HG02885 (cell line): Measurements from ENCODE around the gene PPP1R15A.
"Not testable (repeated sequence)": the region's sequence is repeated elsewhere in the genome, so short reads cannot be mapped to it uniquely, and the experiment has no call there.

ENCODE experiments used
- ATAC-seq: cut with Tn5 transposase; IDR thresholded peaks from one replicate; pipeline ENCODE4 v1.9.1; 2021; ENCODE audit warnings: mild to moderate bottlenecking; ENCODE audit not compliant: unreplicated experiment, poor library complexity

PPP1R15A gene

DNA sequence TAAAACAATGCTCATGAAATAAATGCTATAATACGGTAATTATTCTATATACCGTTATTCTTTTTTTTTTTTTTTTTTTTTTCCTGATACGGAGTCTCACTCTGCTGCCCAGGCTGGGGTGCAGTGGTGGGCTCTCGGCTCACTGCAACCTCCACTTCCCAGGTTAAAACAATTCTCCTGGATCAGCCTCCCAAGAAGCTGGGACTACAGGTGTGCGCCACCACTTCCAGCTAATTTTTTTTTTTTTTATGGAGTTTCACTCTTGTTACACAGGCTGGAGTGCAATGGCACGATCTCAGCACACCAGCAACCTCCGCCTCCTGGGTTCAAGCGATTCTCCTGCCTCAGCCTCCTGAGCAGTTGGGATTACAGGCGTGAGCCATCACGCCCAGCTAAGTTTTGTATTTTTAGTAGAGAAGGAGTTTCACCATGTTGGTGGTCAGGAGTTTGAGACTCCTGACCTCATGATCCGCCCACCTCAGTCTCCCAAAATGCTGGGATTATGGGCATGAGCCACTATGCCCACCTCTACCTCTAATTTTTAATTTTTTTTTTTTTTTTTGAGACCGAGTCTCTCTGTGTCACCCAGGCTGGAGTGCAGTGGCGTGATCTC lies 6.9 kb downstream of the PPP1R15A start:
- no peak for ATAC-seq

DNA sequence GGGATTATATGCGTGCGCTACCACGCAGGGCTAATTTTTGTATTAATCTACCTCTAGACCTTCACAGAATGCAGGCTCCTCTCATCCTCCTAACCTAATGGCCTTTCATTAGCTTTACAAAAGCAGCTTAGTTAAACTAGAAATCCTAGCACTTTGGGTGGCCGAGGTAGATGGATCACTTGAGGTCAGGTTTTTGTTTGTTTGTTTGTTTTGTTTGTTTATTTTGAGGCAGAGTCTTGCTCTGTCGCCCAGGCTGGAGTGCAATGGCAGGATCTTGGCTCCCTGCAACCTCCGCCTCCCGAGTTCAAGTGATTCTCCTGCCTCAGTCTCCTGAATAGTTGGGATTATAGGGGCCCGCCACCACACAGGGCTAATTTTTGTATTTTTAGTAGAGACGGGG lies 7.5 kb downstream of the PPP1R15A start:
- ATAC-seq, result not testable (repeated sequence)

DNA sequence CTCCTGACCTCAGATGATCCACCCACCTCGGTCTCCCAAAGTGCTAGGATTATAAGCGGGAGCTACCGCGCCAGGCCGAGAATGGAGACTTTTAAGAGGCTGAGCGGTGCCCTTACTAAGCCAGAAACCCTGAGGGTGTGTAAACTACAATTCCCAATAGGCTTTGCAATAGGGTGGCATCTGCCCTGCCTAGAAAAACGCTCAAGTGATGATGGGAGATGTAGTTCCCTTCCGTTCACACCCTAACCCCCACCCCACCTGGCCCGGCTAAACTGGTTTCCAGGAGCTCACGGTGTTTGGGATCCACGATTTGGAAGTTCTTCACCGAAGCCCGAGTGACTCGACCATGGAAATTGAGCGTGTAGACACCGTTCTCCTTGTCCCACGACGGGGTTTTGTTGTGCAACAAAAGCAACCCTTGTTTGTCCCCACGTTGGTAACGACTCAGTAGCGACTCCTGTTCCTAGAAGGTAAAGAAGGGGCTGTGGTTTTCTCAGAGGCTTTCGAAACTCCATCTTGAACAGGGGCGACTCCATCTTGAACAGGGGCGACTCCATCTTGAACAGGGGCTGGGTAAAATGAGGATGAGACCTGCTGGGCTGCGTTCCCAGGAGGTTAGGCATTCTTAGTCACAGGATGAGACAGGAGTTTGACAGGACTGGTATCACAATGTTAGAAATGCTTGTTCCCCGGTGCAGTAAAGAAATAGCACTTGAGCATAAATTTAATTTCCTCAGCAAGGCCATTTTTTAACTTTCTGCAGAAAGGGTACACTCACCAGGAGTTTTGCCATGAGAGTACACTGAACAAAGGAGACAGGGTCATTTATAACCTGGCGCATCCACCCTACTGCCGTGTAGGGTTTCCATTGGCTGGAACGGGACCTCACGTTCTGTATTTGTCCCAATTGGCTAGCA lies 9.8 kb downstream of the PPP1R15A start:
- no peak for ATAC-seq

DNA sequence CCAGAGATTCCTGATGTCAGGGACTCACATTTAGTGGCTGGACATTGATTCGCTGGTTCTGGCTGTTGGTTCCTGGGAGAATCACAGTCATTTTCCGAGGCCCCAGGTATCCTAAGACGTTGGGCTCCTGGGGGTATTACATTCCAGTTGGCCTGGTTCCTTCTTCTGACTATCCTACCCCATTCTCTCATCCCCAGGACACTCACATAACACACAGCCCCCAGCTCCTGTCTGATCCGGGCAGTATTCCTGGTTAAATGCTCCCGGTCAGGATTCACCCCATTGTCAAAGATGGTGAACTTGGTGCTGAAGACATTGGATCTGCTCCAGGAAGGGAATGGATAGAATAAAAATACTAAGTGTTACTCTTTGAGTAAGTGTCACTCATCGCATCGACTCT lies 11.5 kb downstream of the PPP1R15A start:
- no peak for ATAC-seq

DNA sequence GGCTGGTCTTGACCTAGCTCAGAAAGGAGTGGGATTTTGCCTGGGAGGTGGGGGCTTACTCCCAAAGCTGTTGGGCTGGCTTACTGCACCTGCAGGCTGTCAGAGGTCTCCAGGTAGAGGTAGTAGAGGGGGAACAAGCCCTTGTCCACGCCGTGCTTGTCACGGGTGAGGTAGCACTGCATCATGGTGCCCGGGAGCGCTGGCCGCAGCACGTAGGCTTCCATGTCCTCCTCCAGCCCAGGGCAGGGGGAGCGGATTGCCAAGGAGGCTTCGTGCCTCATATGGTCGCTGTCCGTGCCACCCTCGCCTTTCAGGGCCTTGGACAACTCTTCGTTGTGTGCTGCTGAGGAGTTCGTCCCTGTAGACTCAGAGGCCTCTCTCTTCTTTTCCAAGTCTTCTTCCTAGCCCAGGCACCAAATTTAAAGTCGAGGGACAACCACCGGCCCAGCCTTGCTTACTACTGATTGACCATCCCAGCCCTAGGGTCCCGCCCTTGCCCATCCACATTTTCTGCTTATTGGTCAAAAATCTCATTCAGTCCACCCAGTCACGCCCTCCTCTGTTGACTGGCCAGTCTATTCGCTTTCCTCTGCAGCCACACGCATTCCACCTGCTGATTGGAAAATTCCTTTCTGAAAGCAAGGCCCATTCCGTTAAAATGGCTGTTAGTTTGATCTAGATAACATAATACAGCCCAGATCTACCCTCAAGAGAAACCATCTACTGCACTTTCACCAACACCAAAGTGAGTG lies 15.8 kb downstream of the PPP1R15A start:
- ATAC-seq, result no peak

DNA sequence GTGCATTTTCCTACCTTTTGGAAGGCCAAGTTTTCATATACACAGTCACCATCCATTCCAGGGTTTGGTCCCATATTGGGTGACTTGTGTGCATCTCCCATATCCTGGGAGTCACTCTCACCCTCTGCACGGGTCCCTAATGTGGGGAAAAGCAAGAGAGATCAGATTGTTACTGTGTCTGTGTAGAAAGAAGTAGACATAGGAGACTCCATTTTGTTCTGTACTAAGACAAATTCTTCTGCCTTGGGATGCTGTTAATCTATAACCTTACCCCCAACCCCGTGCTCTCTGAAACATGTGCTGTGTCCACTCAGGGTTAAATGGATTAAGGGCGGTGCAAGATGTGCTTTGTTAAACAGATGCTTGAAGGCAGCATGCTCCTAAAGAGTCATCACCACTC lies 17.3 kb downstream of the PPP1R15A start:
- not testable (repeated sequence) for ATAC-seq

DNA sequence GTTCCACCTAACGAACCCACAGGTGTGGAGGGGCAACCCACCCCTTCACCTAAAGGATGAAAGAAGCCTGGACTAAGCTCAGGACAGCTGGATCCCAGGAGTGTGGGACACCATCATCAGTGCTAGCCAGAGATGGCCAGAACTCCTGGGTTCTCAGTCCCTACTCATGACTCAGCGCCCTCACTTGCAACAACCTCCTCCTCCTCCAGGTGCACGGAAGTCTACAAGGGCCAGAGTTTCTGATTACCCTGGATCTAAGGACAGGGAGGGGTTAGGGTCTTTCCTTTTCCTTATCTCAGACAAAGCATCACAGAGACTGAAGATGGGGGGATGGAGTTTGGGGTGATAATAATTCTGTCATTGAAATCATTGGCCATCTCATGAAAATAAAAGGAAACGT lies 18.3 kb downstream of the PPP1R15A start:
- ATAC-seq, result no peak

DNA sequence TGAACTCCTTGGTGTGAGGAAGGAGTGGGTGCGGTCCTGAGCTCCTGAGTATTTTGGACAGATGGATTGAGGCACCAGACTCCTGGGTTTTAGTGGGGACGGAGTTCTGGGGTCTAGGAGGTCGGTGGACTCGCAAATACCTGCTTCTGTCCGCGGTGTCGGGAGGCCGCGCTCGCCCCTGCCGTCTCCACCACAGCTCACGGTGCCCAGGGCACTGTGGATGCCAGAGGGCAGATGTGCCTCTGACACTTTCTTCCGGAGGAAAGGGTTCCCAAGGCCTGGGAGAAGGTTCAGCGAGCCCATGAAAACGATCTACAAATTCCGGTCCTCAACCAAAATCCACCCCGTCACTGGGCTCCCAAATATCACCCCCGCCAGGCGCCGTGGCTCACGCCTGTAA lies 23.0 kb downstream of the PPP1R15A start:
- ATAC-seq, result no peak

DNA sequence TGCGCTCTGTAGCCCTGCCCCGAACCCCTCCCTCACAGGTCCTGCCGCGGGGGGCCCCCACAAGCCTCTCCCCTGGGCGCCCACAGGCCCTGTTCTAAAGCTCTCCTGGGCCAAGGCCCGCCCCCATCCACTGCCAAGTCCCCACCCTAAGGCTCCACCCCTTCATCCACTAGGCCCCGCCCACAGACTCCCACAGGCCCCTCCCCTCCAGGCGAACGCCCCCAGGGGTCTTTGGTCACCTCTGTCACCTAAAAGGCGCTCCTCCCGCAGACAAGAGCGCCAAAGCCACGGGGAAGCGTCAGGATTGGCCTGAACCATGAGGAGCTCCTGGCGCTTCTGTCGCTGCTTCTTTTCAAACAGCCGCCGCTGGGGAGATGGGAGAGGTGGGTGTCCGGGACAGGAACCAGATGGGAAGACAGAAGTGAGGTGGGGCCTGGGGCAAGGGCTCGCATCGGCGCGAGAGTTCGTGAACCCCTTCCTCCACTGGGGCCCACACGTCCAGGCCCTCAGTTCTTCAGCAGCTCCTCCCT lies 24.0 kb downstream of the PPP1R15A start:
- ATAC-seq, result no peak

DNA sequence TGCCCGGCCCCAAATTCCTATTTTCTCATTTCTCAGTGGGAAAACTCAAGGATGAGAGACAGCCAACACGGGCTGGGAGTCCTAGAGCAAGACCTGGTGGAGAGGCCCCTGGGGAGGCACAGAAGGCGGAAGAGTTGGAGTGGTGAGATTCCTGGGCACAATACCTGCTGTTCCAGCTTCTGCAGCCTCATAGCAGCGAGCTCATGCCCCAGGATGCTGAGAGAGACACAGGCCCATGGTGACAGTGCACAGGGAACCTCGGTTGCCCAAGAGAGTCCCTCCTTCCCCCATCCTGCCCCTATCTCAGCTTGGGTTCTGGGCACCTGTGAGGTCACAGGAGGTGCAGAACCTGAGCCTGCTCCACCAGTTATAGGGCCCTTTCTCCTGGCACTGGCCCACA lies 25.0 kb downstream of the PPP1R15A start:
- no peak for ATAC-seq

DNA sequence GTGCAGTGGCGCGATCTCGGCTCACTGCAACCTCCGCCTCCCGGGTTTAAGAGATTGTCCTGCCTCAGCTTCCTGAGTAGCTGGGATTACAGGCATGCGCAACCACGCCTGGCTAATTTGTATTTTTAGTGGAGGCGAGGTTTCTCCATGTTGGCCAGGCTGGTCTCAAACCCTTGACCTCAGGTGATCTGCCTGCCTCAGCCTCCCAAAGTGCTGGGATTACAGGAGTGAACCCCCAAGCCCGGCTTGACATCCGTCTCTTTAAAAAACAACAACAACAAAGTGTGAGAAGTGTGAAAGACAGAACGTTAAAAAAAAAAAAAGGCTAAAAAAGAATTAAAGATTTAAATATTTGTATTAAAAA lies 27.1 kb downstream of the PPP1R15A start:
- ATAC-seq, result not testable (repeated sequence)

DNA sequence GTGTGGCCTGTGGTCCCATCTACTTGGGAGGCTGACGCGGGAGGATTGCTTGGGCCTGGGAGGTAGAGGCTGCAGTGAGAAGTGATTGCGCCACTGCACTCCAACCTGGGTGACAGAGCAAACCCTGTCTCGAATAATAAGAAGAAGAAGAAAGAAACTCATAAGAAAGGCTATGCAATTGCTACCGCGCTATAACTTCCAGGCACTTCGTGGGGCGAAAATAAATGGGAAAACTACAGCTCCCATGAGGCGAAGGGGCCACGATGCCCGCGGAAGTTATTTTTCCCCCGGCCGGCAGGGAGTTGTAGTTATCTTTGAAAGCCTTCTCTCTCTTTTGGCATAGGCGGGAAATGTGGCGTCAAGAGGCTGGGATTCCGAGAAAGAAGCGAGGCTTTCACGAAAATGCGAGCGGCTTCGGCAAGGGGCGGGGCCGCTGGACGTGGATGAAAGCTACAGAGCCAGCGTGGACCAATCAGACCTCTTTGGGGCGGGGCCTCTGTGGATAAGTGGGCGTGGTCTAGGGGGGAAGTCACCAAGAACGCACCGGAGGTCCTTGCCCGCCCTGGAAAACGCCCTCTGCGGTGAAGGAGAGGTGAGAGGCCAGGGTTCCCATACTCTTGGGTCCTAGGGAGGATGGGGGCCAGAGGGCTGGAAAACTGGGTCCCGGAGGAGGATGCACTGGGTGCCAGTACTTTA lies 27.7 kb downstream of the PPP1R15A start, which contains the start of gene NUCB1:
Gene NUCB1, plus strand, starts transcription at position 532 of the 696 bp plus-strand sequence. CDS start 485 bp downstream, outside the sequence.
- ATAC-seq, result peak; percentile 92

DNA sequence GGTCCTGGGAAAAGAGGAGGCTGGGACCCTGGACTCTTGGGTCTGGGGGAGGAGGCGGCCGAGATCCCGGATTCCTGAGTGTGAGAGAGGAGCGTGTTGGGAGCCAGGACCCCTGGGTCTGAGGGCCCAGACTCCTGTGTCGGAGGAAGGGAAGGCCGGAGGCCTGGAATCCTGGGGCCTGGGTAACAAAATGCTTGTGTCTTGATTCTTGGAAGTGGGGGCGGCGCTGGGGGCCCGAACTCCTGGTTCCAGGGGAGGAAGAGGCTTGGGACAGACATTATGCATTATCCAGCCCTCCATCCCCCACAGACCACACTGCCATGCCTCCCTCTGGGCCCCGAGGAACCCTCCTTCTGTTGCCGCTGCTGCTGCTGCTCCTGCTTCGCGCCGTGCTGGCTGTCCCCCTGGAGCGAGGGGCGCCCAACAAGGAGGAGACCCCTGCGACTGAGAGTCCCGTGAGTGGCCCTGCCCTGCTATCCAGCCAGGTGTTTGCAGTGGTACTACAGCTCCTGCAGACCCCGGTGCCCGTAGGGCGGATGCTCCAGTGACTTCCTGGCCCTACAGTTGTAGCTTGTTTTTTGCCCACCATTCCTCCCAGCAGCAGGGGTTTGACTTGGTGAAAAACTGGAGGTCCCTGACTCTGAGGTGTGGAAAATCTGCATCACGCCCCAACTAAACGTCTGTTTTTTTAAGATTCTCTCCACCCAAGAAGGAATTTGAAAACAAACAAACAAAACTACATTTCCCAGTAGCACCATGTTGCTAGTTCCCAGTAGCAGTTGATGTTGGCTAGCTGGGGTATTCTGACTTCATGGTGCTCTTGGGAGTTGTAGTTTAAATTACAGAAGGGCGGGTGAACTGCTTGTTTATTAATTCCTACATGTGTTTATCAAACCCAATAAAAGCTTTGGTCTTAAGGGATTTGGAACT lies 28.5 kb downstream of the PPP1R15A start:
- no peak for ATAC-seq

DNA sequence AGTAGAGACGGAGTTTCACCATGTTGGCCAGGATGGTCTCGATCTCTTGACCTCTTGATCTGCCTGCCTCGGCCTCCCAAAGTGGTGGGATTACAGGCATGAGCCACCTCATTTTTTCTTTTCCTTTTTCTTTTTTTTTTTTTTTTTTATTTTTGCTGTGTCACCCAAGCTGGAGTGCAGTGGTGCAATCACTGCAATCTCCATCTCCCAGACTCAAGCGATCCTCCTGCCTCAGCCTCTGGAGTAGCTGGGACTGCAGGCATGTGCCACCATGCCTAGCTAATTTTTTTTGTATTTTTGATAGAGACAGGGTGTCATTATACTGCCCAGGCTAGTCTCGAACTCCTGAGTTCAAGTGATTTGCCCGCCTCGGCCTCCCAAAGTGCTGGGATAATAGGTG lies 30.1 kb downstream of the PPP1R15A start:
- ATAC-seq, result not testable (repeated sequence)

DNA sequence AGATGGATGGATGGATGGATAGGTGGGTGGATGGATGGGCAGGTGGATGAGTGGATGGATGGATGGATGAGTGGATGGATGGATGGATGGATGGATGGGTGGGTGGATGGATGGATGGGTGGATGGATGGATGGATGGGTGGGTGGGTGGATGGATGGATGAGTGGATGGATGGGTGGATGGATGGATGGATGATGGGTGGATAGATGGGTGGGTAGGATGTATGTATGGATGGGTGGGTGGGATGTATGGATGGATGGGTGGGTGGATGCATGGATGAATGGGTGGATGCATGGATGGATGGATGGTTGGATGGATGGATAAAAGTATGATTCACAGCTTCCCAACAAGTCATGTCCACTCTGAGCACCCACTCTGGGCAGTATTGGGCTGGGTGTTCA lies 31.6 kb downstream of the PPP1R15A start:
- not testable (repeated sequence) for ATAC-seq

DNA sequence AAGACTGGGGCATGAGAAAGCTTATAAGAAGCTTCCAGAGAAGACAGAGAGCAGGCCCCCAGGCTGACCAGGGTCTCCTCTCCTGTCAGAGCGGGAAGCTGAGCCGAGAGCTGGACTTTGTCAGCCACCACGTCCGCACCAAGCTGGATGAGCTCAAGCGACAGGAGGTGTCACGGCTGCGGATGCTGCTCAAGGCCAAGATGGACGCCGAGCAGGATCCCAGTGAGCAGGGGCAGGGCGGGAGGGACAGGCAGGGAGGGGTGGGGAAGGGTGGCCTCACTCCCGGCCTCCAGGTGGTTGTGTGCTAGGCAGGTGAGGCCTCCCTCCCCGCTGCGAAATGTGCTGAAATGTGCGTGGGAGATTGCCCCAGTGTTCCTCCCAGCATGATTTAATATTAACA lies 33.4 kb downstream of the PPP1R15A start:
- ATAC-seq, result no peak

DNA sequence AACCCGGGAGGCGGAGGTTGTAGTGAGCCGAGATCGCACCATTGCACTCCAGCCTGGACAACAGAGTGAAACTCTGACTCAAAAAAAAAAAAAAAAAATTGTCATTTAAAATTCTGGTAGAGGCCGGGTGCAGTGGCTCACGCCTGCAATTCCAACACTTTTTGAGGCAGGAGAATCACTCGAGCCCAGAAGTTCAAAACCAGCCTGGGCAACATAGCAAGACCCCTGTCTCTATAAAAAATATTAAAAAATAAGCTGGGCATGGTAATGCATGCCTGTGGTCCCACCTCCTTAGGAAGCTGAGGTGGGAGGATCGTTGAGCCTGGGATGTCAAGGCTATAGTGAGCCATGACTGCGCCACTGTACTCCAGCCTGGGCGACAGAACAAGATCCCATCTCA lies 34.1 kb downstream of the PPP1R15A start:
- no peak for ATAC-seq

DNA sequence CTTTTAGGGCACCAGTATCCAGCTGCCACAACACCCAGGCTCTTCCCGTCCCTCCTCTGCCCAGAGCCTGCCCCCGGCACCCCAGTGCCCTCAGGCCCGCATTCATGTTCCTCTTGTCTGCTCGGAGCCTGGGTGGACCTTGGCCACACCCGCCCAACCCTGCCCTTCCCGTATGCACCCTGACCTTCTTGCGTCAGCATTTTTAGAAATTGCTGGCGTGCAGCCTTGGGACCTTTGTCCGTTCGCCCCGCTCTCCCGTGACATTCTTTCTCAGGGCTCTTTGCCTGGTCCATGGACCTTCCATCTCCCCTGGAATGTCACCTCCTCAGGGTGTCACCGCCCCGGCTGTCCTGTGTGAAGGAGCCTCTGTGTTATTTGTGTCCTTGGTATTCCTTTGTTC lies 35.5 kb downstream of the PPP1R15A start:
- ATAC-seq, result no peak

DNA sequence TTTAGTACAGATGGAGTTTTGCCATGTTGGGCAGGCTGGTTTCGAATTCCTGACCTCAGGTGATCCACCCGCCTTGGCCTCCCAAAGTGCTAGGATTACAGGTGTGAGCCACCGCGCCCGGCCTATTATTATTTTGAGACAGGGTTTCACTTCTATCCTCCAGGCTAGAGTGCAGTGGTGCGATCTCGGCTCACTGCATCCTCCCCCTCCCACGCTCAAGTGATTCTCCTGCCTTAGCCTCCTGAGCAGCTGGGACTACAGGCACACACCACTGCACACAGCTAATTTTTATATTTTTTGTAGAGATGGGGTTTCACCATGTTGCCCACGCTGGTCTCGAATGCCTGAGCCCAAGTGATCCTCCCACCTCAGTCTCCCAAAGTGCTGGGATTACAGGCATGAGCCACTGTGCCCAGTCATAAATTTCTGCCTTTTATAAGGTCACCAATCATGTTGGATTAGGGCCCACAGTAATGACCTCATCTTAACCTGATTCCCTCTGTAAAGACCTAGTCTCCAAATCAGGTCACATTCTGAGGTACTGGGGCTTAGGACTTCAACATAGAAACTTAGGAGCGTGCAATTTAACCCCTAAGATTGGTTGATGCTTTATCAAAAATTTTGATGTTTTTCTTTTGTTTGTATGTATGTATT lies 37.3 kb downstream of the PPP1R15A start:
- ATAC-seq, result not testable (repeated sequence)
